GM18526 (cell line): ENCODE data around the gene CDK5R2.

Experiments
- POLR2A ChIP-seq: IDR thresholded peaks from 3 replicates; pipeline ENCODE4 v1.6.1; 2011; ENCODE audit not compliant: insufficient read length; ENCODE audit errors: extremely low read depth

CDK5R2 gene

DNA sequence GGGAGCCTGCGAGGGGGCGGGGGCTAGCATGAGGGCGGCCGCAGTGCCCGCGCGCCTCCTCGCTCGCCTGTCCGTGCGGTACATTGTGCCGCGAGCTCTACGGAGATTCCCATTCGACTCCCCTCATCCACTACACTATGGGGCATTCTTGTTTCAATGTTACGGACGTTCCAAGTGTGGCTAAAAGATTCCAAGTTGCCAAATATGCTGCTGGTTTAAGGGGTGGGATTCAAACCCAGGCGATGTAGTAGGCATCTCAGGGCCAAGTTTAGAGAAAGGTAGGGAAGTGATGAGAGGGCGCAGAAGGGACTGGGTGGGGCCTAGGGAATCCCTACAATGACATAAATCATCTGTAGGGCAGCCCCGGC lies 43.8 kb downstream of the CDK5R2 start:
- no peak for TF ChIP-seq POLR2A

DNA sequence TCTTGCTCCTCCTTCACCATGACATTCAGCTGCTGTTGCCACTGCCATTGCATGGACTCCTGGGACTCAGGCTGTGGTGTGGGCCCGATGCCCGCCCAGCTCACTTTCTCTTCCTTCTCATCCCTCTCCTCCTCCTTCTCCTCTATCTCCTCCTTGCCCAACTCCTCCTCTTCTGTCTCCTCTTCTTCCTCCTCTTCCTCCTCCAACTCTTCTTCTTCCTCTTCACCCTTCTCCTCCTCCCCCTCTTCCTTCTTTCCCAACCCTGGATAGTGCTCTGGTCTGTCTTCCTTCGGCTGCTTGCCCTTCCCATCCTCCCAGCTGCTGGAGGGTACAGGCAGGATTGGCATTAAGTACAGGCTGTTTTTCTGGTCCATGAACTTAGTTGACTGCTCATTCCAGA lies 44.5 kb downstream of the CDK5R2 start:
- TF ChIP-seq POLR2A = no peak

DNA sequence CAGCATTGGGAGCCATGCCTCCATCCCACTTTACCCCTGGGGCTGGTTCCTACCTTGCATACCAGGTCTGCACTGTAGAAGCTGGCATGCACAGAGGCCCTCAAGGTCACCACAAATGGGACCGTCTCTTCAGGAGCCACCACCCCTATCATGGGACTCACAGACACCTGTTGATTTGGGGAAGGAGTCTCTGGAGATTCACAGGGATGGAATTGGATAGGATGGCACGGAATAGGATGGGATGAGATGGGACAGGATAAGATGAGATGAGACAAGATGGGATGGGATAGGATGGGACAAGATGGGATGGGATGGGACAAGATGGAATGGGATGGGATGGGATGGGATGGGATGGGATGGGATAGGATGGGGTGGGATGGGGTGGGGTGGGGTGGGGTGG lies 49.8 kb downstream of the CDK5R2 start:
- no peak for TF ChIP-seq POLR2A

DNA sequence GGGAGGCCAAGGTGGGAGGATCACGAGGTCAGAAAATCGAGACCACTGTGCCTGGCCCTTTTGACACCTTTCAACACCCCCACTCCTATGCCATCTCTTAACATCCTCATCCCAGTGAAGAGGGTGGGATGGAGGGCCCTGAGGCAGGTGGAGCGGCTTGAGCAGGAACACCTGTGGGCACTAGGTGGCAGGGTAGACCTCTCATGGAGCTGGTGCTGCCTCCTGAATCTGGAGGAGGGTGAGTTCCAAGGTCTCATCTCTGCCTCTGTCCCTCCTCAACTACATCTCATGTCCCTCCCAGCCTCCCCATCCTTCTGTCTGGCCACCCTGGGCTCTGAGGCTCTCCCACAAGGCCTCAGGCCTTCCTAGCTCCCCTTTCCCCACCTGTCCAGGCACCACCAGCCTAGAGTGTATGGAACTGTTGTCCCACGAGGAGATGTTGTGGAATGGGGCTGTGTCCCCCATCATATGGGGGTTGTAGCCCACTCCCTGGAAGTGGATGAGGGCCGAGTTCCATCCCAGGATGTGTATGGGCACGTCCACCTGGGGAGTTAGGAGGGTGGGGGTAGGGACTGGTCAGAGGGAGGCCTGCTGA lies 50.8 kb downstream of the CDK5R2 start:
- no peak for TF ChIP-seq POLR2A

DNA sequence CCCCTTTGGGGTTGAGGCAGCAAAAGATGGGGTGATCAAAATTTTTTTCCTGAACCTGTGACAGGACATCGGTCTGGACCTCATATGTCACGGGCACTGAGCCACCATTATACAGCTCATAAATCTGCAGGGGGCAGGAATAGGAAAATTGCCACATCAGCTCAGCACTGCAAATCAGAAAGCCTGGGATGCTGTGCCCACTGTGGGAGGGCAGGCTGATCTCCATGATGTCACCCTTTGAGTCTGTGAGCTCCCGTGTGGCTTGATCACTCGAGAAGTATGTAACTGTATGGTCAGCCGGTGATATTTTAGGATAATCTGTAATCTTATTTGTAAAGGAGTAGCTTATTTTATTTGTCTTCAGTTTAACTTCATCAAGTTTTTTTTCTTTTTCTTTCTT lies 51.4 kb downstream of the CDK5R2 start:
- no peak for TF ChIP-seq POLR2A
